Stomach (tissue), 4 donors: Measurements from ENCODE around the gene KRT85.

Experiments
- CTCF ChIP-seq, 7 experiments: fragments of 450-650 bp in 4 of 7; fragments of 200-600 bp in 3 of 7; sonication (generic) in 3 of 7; IDR thresholded peaks; one replicate each; pipeline ENCODE4 v1.5.1; 2016 to 2019; ENCODE audit warnings: antibody characterized with exemption in 7 of 7, control low read depth in 2 of 7, mild to moderate bottlenecking in 1 of 7
- EP300 ChIP-seq: sonication (generic); formaldehyde crosslinking; IDR thresholded peaks from one replicate; pipeline ENCODE4 v1.6.1; 2017; ENCODE audit warnings: antibody characterized with exemption
- POLR2AphosphoS5 ChIP-seq, 3 donors: sonication (generic); formaldehyde crosslinking; IDR thresholded peaks; one replicate each; pipeline ENCODE4 v1.6.1; 2016; ENCODE audit warnings: antibody characterized with exemption in 3 of 3

GRCh38 chr12:52387859-52388258 is 20.6 kb upstream of the KRT85 start:
- no peak for TF ChIP-seq CTCF (IDR thresholded peaks at IDR 0.05)
- TF ChIP-seq EP300, result no peak
- TF ChIP-seq POLR2AphosphoS5 (IDR thresholded peaks at IDR 0.05), result no peak
